KOPT-K1 (cell line): ENCODE data around the gene KRT80.
"Not testable (repeated sequence)": the region's sequence is repeated elsewhere in the genome, so short reads cannot be mapped to it uniquely, and the experiment has no call there.

Source experiments
- H3K27ac ChIP-seq: fragments of 200-600 bp; sonication (generic); 2 replicates; pipeline ENCODE4 v1.5.1; 2016; ENCODE audit warnings: antibody characterized with exemption, mild to moderate bottlenecking, low read depth, low read length; ENCODE audit not compliant: poor library complexity, severe bottlenecking
- H3K36me3 ChIP-seq: fragments of 200-600 bp; sonication (generic); 2 replicates; pipeline ENCODE4 v1.5.1; 2017; ENCODE audit warnings: antibody characterized with exemption, mild to moderate bottlenecking, low read length, moderate library complexity; ENCODE audit not compliant: insufficient read depth
- H3K9me3 ChIP-seq: fragments of 200-600 bp; sonication (generic); 2 replicates; pipeline ENCODE4 v1.5.1; 2017; ENCODE audit warnings: antibody characterized with exemption, low read length, mild to moderate bottlenecking; ENCODE audit not compliant: insufficient read depth, poor library complexity, severe bottlenecking

Gene KRT80

DNA sequence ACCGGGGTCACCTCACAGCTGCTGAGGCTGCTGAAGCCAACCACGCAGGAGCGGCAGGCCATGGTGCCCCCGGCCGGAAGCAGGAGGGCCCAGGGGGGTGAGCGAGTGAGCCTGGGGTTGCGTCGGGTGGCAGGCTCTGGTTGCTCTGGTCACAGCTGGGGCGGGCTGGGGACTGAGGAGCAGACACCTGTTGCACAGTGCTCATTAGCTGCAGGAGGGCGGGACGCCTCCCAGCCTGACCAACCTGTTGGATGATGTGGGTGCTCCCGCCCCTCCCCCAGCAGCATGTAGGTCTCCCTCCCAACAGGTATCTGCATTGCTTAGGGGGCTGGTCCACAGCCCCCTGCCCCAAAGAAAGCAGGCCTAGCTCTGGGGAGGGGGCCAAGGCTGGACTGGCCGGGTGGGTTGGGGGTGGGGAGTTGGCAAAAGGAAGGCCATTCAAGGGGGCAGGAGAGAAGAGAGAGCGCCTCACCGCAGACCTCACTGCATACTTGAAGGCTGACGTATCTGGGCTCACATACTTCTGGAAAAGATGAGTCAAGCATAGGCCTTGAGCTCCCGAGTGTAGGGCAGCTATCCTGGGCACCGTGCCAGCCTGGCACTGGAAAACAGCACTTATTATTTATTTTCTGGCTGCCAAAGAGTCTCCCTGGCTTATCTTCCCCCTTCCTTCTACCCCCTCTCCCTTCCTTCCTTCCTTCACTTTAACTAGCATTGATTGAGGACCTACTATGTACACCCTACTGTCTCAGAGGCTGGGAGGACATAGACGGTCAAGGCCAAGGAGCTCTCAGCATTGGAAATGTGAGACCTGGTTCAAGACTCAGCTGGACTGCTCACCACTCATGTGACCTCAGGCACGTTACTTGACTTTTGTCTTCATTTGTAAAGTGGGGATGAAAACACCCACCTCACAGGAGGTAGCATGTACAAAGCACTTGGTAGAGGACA, at the start of gene KRT80:
TSS of gene KRT80 (minus strand) at position 174 of the 951 bp plus-strand sequence. CDS start at position 62, 112 bp downstream.
- no peaks in the 10 kb centered on the region for H3K36me3 ChIP-seq
- no peak within 1 kb of the TSS for H3K27ac ChIP-seq
- no peaks in the 10 kb centered on the region for H3K9me3 ChIP-seq

GRCh38 chr12:52241205-52241842, 49.5 kb upstream of the KRT80 start:
- no peaks in the 10 kb centered on the region for H3K9me3 ChIP-seq
- no peaks in the 10 kb centered on the region for H3K36me3 ChIP-seq
- H3K27ac ChIP-seq: no peak overlapping the region

DNA sequence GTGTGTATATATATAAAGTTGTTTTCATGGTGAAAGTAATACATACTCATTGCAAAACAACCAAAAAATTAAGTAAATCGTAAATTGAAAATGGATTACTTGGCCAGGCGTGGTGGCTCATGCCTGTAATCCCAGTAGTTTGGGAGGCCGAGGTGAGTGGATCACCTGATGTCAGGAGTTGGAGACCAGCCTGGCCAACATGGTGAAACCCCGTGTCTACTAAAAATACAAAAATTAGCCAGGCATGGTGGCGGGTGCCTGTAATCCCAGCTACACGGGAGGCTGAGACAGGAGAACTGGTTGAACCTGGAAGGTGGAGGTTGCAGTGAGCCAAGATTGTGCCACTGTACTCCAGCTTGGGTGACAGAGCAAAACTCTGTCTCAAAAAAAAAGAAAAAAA, 48.4 kb upstream of the KRT80 start:
- H3K27ac ChIP-seq, H3K9me3 ChIP-seq, H3K36me3 ChIP-seq: not testable (repeated sequence)

GRCh38 chr12:52239767-52240166, 48.0 kb upstream of the KRT80 start:
- Histone ChIP-seq H3K9me3 (no peaks in the 10 kb centered on the region), H3K36me3 (no peaks in the 10 kb centered on the region), H3K27ac (no peak overlapping the region)

GRCh38 chr12:52238916-52239646, 47.3 kb upstream of the KRT80 start:
- H3K27ac ChIP-seq: no peak overlapping the region
- H3K9me3 ChIP-seq: no peaks in the 10 kb centered on the region
- no peaks in the 10 kb centered on the region for H3K36me3 ChIP-seq

- Histone ChIP-seq H3K36me3 (no peaks in the 10 kb centered on the region), H3K27ac (no peak overlapping the region), H3K9me3 (no peaks in the 10 kb centered on the region)
Observed at GRCh38 chr12:52238207-52238840, 46.5 kb upstream of the KRT80 start.

DNA sequence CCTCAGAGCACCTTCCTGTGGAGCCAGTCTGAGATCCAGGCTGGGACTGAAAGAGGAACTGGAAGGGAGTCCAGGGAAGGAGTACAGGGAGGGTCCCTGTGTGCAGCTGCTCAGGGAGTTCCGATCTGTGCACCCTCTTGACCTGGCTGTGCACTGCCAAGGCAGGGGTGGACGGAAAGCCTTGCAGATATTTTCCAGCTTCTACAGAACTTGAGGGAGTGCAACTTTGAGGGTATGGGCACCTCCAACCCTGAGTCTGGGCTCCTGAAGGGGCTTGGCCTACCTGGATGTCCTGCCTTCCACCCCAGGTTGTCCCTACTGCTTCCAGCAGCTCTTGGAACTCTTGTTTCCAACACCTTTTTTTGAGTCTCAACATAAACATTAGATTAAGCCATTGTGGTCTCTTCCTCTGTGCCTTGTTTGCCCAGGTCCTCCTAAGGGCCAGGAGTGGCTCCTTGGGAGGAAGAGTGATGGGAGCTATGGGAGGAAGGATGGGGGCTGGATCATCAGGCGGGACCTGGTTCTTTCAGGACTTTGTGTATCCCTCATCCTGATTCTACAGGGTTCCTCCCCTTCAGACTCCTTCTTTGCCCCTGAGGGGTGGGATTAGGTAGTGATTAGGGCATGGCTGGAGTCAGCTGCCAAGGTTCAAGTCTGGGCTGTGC, 44.7 kb upstream of the KRT80 start:
- Histone ChIP-seq H3K27ac (no peak overlapping the region), H3K36me3 (no peaks in the 10 kb centered on the region)

DNA sequence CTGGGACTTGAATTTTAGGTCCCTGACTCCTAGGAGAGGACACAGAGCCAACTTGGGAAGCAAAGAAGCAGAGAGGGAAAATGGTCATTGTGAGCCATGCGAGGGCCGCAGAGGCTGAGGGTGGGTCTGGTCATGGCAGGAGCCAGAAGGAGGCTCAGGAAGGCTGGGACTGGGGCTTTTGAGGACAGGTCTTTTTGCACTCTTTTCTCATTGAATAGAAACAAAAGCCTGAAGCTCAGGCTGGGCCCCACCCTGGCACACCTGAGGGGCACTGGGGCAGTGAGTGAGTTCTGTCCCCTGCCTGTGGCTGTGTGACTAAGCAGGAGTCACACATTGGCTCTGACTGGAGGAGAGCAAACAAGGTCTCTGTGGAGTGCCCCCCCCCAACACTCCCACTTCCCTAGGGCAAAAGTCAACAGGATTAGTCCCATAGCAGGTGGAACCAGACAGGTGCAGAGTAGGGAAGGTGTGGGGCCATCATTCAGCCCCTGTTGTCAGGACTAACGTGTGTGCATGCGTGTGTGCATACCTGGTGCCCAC, 44.1 kb upstream of the KRT80 start:
- H3K27ac ChIP-seq: no peak overlapping the region
- H3K36me3 ChIP-seq: no peaks in the 10 kb centered on the region
- H3K9me3 ChIP-seq: no peaks in the 10 kb centered on the region

More for the DNA sequence above, 44.7 kb upstream of the KRT80 start:
- no peaks in the 10 kb centered on the region for H3K9me3 ChIP-seq

GRCh38 chr12:52235001-52235764, 43.4 kb upstream of the KRT80 start:
- no peak overlapping the region for H3K27ac ChIP-seq
- no peaks in the 10 kb centered on the region for H3K9me3 ChIP-seq
- H3K36me3 ChIP-seq: no peaks in the 10 kb centered on the region

DNA sequence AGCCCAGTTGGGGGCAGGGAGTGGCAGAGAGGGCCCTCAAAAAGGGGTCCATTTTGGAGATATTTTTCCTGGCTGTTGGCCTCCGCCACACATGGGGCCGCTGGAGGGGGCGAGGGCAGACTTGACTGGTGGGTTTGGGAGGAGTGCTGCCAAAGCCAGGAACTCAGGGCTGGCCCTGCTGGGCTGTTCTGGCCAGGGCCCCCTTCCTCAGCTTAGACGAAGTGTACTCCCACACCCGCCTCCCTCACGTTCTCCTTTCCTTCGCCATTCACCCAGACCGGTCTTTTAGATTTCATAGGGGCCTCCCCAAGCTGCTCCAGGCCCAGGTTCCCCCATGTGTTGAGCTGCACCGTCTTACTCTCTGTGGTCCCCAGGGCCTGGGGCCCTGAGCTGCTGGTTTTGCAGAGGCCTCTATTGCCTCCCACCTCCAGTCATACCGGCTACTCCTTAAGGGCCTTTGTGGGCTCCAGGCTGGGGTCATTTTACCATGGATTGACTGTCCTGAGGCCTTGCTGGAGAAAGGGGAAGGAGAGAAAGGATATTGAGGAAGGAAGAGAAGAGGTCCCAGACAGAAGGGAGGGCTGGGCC, 42.5 kb upstream of the KRT80 start:
- H3K27ac ChIP-seq: no peak overlapping the region

DNA sequence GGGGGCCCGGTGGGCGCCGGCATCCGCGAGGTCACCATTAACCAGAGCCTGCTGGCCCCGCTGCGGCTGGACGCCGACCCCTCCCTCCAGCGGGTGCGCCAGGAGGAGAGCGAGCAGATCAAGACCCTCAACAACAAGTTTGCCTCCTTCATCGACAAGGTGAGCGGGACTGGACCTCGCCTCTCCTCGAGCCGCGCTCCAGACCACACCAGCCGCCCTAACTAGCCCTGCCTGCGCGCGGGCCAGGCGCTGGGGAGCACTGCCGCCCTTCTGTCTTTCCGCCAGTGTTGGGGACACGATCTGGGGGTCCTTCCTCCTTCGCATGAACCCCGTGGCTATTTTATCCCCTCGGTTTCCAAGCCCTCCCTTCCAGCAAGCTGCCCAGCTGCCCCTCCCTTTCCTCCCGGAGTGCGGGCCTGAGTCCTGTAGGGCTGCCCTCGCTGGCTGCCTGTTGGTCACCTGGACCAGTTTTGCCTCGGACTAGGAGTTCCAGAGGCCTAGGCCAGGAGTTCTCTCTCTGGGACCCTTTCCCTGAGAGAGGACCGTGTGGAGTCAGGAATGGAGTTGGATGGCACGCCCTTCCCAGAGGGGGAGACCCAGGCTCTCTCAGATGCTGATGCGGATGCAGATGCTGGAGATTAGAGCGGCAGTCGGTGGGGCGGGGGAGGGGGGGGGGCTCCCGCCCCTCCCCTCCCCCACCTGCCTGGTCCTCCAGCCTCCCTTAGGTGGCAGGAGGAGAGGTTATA, 41.8 kb upstream of the KRT80 start:
- no peaks in the 10 kb centered on the region for H3K9me3 ChIP-seq
- no peaks in the 10 kb centered on the region for H3K36me3 ChIP-seq
- no peak overlapping the region for H3K27ac ChIP-seq

More for the DNA sequence above, 42.5 kb upstream of the KRT80 start:
- Histone ChIP-seq H3K9me3 (no peaks in the 10 kb centered on the region), H3K36me3 (no peaks in the 10 kb centered on the region)

GRCh38 chr12:52232674-52233461, 41.1 kb upstream of the KRT80 start, which contains the start of gene KRT7:
Gene KRT7 (plus strand): TSS chr12:52233243. CDS start chr12:52233297, 54 bp downstream.
- Histone ChIP-seq H3K36me3 (no peaks in the 10 kb centered on the region), H3K9me3 (no peaks in the 10 kb centered on the region), H3K27ac (no peak within 1 kb of the TSS)
